Prostate gland (tissue), 2 donors: ENCODE results near the gene SLC39A11.

Source experiments
- POLR2A ChIP-seq: fragments of 450-650 bp; IDR thresholded peaks from one replicate; pipeline ENCODE4 v1.6.1; 2016; ENCODE audit warnings: antibody characterized with exemption, mild to moderate bottlenecking
- POLR2AphosphoS5 ChIP-seq: sonication (generic); formaldehyde crosslinking; IDR thresholded peaks from one replicate; pipeline ENCODE4 v1.6.1; 2017; ENCODE audit warnings: antibody characterized with exemption
- TF ChIP-seq, protein P1 (sequence below), 4 experiments: fragments of 200-600 bp in 2 of 4; fragments of 450-650 bp in 2 of 4; sonication (generic) in 2 of 4; IDR thresholded peaks; 1 replicate in 3 of 4; 2 replicates in 1 of 4; pipeline ENCODE4 v1.5.1; 2016 to 2019; ENCODE audit warnings: antibody characterized with exemption in 4 of 4, mild to moderate bottlenecking in 2 of 4, moderate library complexity in 2 of 4

- TF ChIP-seq, protein P1, sequence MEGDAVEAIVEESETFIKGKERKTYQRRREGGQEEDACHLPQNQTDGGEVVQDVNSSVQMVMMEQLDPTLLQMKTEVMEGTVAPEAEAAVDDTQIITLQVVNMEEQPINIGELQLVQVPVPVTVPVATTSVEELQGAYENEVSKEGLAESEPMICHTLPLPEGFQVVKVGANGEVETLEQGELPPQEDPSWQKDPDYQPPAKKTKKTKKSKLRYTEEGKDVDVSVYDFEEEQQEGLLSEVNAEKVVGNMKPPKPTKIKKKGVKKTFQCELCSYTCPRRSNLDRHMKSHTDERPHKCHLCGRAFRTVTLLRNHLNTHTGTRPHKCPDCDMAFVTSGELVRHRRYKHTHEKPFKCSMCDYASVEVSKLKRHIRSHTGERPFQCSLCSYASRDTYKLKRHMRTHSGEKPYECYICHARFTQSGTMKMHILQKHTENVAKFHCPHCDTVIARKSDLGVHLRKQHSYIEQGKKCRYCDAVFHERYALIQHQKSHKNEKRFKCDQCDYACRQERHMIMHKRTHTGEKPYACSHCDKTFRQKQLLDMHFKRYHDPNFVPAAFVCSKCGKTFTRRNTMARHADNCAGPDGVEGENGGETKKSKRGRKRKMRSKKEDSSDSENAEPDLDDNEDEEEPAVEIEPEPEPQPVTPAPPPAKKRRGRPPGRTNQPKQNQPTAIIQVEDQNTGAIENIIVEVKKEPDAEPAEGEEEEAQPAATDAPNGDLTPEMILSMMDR (IDR thresholded peaks at IDR 0.05): no peak
- TF ChIP-seq POLR2A (no peak), POLR2AphosphoS5 (no peak)
Measured at GRCh38 chr17:72870367-72870985, 222.0 kb downstream of the SLC39A11 start.
